K562 (cell line): ENCODE measurements around the gene OR52E5. TPM values are rescaled to one million over a fixed set of nuclear protein-coding genes. Genes with fewer than 3 reads are reported as not detected.

Experiments
- ATAC-seq: fragments of 200-7000 bp; cut with Tn5 transposase; 3 replicates; pipeline ENCODE4 v1.9.1; 2020; ENCODE audit warnings: moderate library complexity
- BruUV-seq: library from RNA; stranded (reverse); fragments of 400-500 nt; replicated peaks from 2 replicates; lab custom pipeline; 2021; lab: Mats Ljungman, UMichigan
- CTCF ChIA-PET: fragments of 300-600 bp; formaldehyde crosslinking; extraction: SDS; loops from one replicate; lab custom pipeline; 2021; ENCODE audit warnings: low intra/inter-chr PET ratio; lab: Yijun Ruan, JAX
- POLR2A ChIA-PET: fragments of 300-600, 350-650 bp; sonication (Branson Sonifier 250); formaldehyde crosslinking; extraction: SDS; loops from one replicate; lab custom pipeline; 2021; ENCODE audit warnings: antibody characterized with exemption, inconsistent platforms; lab: Yijun Ruan, JAX
- DNase-seq, 4 experiments: peaks; one replicate each; pipeline versions ENCODE4 v3.0.0 to v3.0.0-alpha.2; 2011 to 2018; ENCODE audit warnings: low spot score in 3 of 4, mixed read lengths in 3 of 4; ENCODE audit errors: extremely low read depth in 1 of 4
- FAIRE-seq: peaks from 2 replicates; lab custom pipeline; 2011; peaks lifted over from hg19 to GRCh38; lab: Jason Lieb, UNC
- H2AFZ ChIP-seq: 2 replicates; pipeline ENCODE4 v1.6.0; 2011; ENCODE audit warnings: low read depth, low read length, control low read depth, inconsistent platforms
- H3K27ac ChIP-seq: fragments of 200-600 bp; 3 replicates; pipeline ENCODE4 v1.8.0; 2011; ENCODE audit warnings: low read depth, mild to moderate bottlenecking, control low read depth, inconsistent platforms, low read length, moderate library complexity, mixed read lengths; ENCODE audit errors: extremely low read depth
- H3K27me3 ChIP-seq, 2 experiments: fragments of 300-600 bp in 1 of 2; 2 replicates in 1 of 2; 3 replicates in 1 of 2; pipeline versions ENCODE4 v1.6.0 to v1.8.0; 2011; ENCODE audit warnings: inconsistent platforms in 2 of 2, low read length in 2 of 2, mild to moderate bottlenecking in 1 of 2, mixed read lengths in 1 of 2, moderate library complexity in 1 of 2; ENCODE audit not compliant: control insufficient read depth in 2 of 2, insufficient read depth in 2 of 2
- H3K36me3 ChIP-seq: fragments of 300-600 bp; 3 replicates; pipeline ENCODE4 v1.8.0; 2011; ENCODE audit warnings: mild to moderate bottlenecking, low read length, inconsistent platforms; ENCODE audit not compliant: control insufficient read depth, insufficient read depth
- H3K4me1 ChIP-seq, 2 experiments: fragments of 200-600 bp in 1 of 2; replicated peaks in 1 of 2; 2 replicates in 1 of 2; 3 replicates in 1 of 2; pipeline versions ENCODE4 v1.5.1 to v1.8.0; 2011; ENCODE audit warnings: inconsistent platforms in 2 of 2, low read length in 2 of 2, mild to moderate bottlenecking in 1 of 2, mixed read lengths in 1 of 2, moderate library complexity in 1 of 2; ENCODE audit not compliant: control insufficient read depth in 2 of 2, insufficient read depth in 2 of 2
- H3K4me2 ChIP-seq: 2 replicates; pipeline ENCODE4 v1.6.1; 2011; ENCODE audit warnings: low read length, control low read depth, inconsistent platforms, mixed read lengths; ENCODE audit not compliant: insufficient read depth
- H3K4me3 ChIP-seq: fragments of 200-600 bp; sonication (generic), shearing (Covaris generic); 2 replicates; pipeline ENCODE4 v1.5.1; 2016; ENCODE audit warnings: control low read depth, inconsistent platforms
- H3K79me2 ChIP-seq: fragments of 200-600 bp; 3 replicates; pipeline ENCODE4 v1.8.0; 2011; ENCODE audit warnings: low read length, inconsistent platforms; ENCODE audit not compliant: control insufficient read depth, insufficient read depth
- H3K9ac ChIP-seq, 2 experiments: 2 replicates each; pipeline versions ENCODE4 v1.6.0 to v1.6.1; 2011; ENCODE audit warnings: low read depth in 2 of 2, low read length in 2 of 2, control low read depth in 1 of 2, inconsistent platforms in 1 of 2, mild to moderate bottlenecking in 1 of 2, mixed read lengths in 1 of 2; ENCODE audit not compliant: insufficient read depth in 1 of 2
- H3K9me1 ChIP-seq: one replicate; pipeline ENCODE4 v1.6.0; 2011; ENCODE audit warnings: inconsistent platforms, mild to moderate bottlenecking, low read length, moderate library complexity; ENCODE audit not compliant: control insufficient read depth, insufficient read depth
- H3K9me3 ChIP-seq: replicated peaks from 2 replicates; pipeline ENCODE4 v1.5.1; 2011; ENCODE audit warnings: low read depth, low read length, inconsistent platforms; ENCODE audit not compliant: control insufficient read depth, insufficient read depth
- H4K20me1 ChIP-seq: replicated peaks from 2 replicates; pipeline ENCODE4 v1.6.1; 2011; ENCODE audit warnings: low read length, inconsistent platforms, mixed read lengths; ENCODE audit not compliant: control insufficient read depth, insufficient read depth
- EGR1 ChIP-seq: fragments of 450-650 bp; conservative IDR thresholded peaks from 2 replicates; pipeline ENCODE4 v1.6.1; 2017; ENCODE audit warnings: mild to moderate bottlenecking
- NFE2 ChIP-seq: IDR thresholded peaks from 2 replicates; pipeline ENCODE4 v1.6.1; 2014; ENCODE audit warnings: antibody characterized with exemption, low read depth
- POLR2AphosphoS5 ChIP-seq: IDR thresholded peaks from 2 replicates; pipeline ENCODE4 v1.6.1; 2011; ENCODE audit warnings: mild to moderate bottlenecking, low read depth, low read length, moderate library complexity; ENCODE audit not compliant: control insufficient read depth, insufficient read depth
- RFX1 ChIP-seq: fragments of 450-650 bp; IDR thresholded peaks from 2 replicates; pipeline ENCODE4 v1.6.1; 2016; ENCODE audit warnings: mild to moderate bottlenecking, moderate library complexity
- RUNX1 ChIP-seq: sonication (generic); IDR thresholded peaks from 2 replicates; pipeline ENCODE4 v1.6.1; 2016; ENCODE audit warnings: antibody characterized with exemption, low read depth
- TRIM28 ChIP-seq: fragments of 450-650 bp; IDR thresholded peaks from 2 replicates; pipeline ENCODE4 v1.6.1; 2017
- USF2 ChIP-seq: sonication (generic); formaldehyde crosslinking; IDR thresholded peaks from 2 replicates; pipeline ENCODE4 v1.5.0; 2020; ENCODE audit warnings: missing genetic modification reagents
- ZNF668 ChIP-seq: fragments of 250-450 bp; sonication (Bioruptor Pico); IDR thresholded peaks from 2 replicates; pipeline ENCODE4 v1.8.0; 2022; ENCODE audit warnings: mild to moderate bottlenecking, inconsistent platforms
- WGBS: fragments of 100-300 bp; shearing (Covaris generic); methylation state at CpG from one replicate; pipeline ENCODE4 v1.1.6; 2016; ENCODE audit warnings: low coverage, mixed read lengths; ENCODE audit not compliant: insufficient coverage; ENCODE audit errors: missing lambda C conversion rate; 5-methylcytosine and 5-hydroxymethylcytosine counted together
- in situ Hi-C: fragments of 300-500 bp; cut with MboI; formaldehyde crosslinking; loops from 4 replicates; pipeline ENCODE4 v1.15.0; 2018; ENCODE audit warnings: inconsistent platforms, mixed read lengths
- intact Hi-C: fragments of 100-400 bp; cut with micrococcal nuclease; formaldehyde crosslinking; loops from 2 replicates; pipeline ENCODE4 v1.14.2; 2022
- polyA plus RNA-seq, 8 experiments: library from polyadenylated mRNA; depleted of rRNA in 4 of 8; stranded (reverse) in 5 of 8; unstranded in 3 of 8; fragments of >200 nt; fragmentation: Nextera tagmentation in 2 of 8; fragmentation: Illumina TruSeq in 1 of 8; extraction: Ambion mirVana in 2 of 8; extraction: Trizol in 1 of 8; gene quantifications; 2 replicates each; pipeline versions ENCODE4 v1.2.1 to v1.2.3, GENCODE V29; 2011 to 2014; ENCODE audit warnings: inconsistent platforms in 1 of 8, missing spikeins in 1 of 8
- total RNA-seq, 7 experiments: library from RNA; depleted of rRNA in 6 of 7; stranded (reverse); fragments of >200 nt in 6 of 7; fragmentation: Illumina TruSeq in 2 of 7; extraction: Trizol in 2 of 7; gene quantifications; 2 replicates each; pipeline versions ENCODE4 v1.2.1 to v1.2.3, GENCODE V29; 2011 to 2021; ENCODE audit warnings: low replicate concordance in 1 of 7
- TF ChIP-seq, protein P1 (sequence below): fragments of 450-650 bp; IDR thresholded peaks from 2 replicates; pipeline ENCODE4 v1.6.1; 2016; ENCODE audit warnings: missing biosample characterization, missing genetic modification characterization

Gene OR52E5
- total and polyA plus RNA-seq, 9 of the 15 experiments (the other 6 are each of a cell fraction or from before 2014, with no cell fraction given) = not detected

GRCh38 chr11:5937868-5938602 is 45.0 kb downstream of the OR52E5 start (continued):
- peak; percentile 38; the same call in 1 of the 2 replicates for TF ChIP-seq NFE2

- Histone ChIP-seq H3K4me1 (peaks cover 0 to 3% of the 10 kb centered on the region in 2 experiments; a peak in 1 of 5 replicates), H3K9me3 (no peaks in the 10 kb centered on the region), H3K4me2 (no peak overlapping the region), H2AFZ (no peak overlapping the region), H3K9ac (no peak overlapping the region), H4K20me1 (no peaks in the 10 kb centered on the region), H3K27ac (no peak overlapping the region), H3K9me1 (no peaks in the 10 kb centered on the region), H3K79me2 (no peaks in the 10 kb centered on the region), H3K36me3 (no peaks in the 10 kb centered on the region), H3K27me3 (peaks cover under 1 to 42% of the 10 kb centered on the region in 2 experiments), H3K4me3 (no peak overlapping the region)
- ChIA-PET CTCF (interaction anchor here (0.6 kb wide), 1 partner anchor 12 kb away, joined by 3 read pairs; no protein-coding TSS in a partner anchor), POLR2A (interaction anchor here (0.6 kb wide), 1 partner anchor 489 kb away, joined by 3 read pairs; no protein-coding TSS in a partner anchor)
- WGBS = 16% methylated on average over 18 of the region's 21 CpGs
- TF ChIP-seq, protein P1, sequence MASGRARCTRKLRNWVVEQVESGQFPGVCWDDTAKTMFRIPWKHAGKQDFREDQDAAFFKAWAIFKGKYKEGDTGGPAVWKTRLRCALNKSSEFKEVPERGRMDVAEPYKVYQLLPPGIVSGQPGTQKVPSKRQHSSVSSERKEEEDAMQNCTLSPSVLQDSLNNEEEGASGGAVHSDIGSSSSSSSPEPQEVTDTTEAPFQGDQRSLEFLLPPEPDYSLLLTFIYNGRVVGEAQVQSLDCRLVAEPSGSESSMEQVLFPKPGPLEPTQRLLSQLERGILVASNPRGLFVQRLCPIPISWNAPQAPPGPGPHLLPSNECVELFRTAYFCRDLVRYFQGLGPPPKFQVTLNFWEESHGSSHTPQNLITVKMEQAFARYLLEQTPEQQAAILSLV (tag) = no peak
- TF ChIP-seq TRIM28 (no peak), EGR1 (no peak), POLR2AphosphoS5 (no peak), USF2 (CRISPR knock-in tag) (no peak), ZNF668 (no peak), RUNX1 (no peak), RFX1 (peak; percentile 37)
- FAIRE-seq (no peak), DNase-seq (no peak), ATAC-seq (no peak)
- in situ Hi-C loops (no loop called here), intact Hi-C loops (no loop called here)
- no TSS peak for BruUV-seq
Measured at GRCh38 chr11:5938603-5938965, 45.6 kb downstream of the OR52E5 start.
